ENCODE measurements around the gene CMTM4. TPM values are rescaled to one million over a fixed set of nuclear protein-coding genes. Genes with fewer than 3 reads are reported as not detected.
"Not testable (repeated sequence)": the region's sequence is repeated elsewhere in the genome, so short reads cannot be mapped to it uniquely, and the experiment has no call there.

Gene CMTM4
- polyA plus RNA-seq, 1 donor (not counting 4 experiments of a cell fraction or from before 2014, with no cell fraction given): 23.1 TPM

GRCh38 chr16:66662445-66663194 lies 33.9 kb downstream of the CMTM4 start:
- H3K27me3 ChIP-seq (ENCODE audit: control insufficient read depth, extremely low read depth, insufficient read depth, low read length): no peaks in the 10 kb centered on the region
- no peaks in the 10 kb centered on the region for H3K9me1 ChIP-seq (ENCODE audit: control insufficient read depth, extremely low read depth, insufficient read depth, low read length)
- DNase-seq (ENCODE audit: low read depth, low spot score) (no peak), FAIRE-seq (no peak)
- no peaks in the 10 kb centered on the region for H3K9me3 ChIP-seq (ENCODE audit: control insufficient read depth, low read depth, low read length)
- peaks cover 0 to 3% of the 10 kb centered on the region in 2 experiments for H3K36me3 ChIP-seq (ENCODE audit: control insufficient read depth in 2 of 2, extremely low read depth in 1 of 2, insufficient read depth in 2 of 2, low read length in 2 of 2)
- no peak for TF ChIP-seq EZH2 (IDR thresholded peaks at IDR 0.05; ENCODE audit: low read length)
- peak; percentile 29 to 61 (median 43) for TF ChIP-seq CTCF (optimal IDR thresholded peaks at IDR 0.05 in 1 of 3, IDR thresholded peaks at IDR 0.05 in 1 of 3, conservative IDR thresholded peaks at IDR 0.05 in 1 of 3; ENCODE audit: extremely low read depth in 1 of 3, insufficient read depth in 2 of 3, low read length in 3 of 3)
- no peak overlapping the region for H3K9ac ChIP-seq (ENCODE audit: control insufficient read depth, extremely low read depth, insufficient read depth, low read length)
- H3K4me3 ChIP-seq (ENCODE audit: control insufficient read depth in 2 of 3, extremely low read depth in 1 of 3, insufficient read depth in 2 of 3, low read depth in 1 of 3, low read length in 3 of 3): no peak overlapping the region
- H2AFZ ChIP-seq (ENCODE audit: control insufficient read depth, low read length): no peak overlapping the region
- dilution Hi-C loops (cut with MboI; ENCODE audit: extremely low pct_ligation_motif_present, low sequenced_read_pairs): no loop called here
- no peaks in the 10 kb centered on the region for H4K20me1 ChIP-seq (ENCODE audit: control insufficient read depth, extremely low read depth, insufficient read depth, low read length)
- peaks cover 27% of the 10 kb centered on the region for H3K79me2 ChIP-seq (ENCODE audit: control insufficient read depth, insufficient read depth, low read length)
- no peak overlapping the region for H3K4me2 ChIP-seq (ENCODE audit: control insufficient read depth, extremely low read depth, insufficient read depth, low read depth, low read length)
- peaks cover 27% of the 10 kb centered on the region for H3K4me1 ChIP-seq (ENCODE audit: control insufficient read depth, extremely low read depth, insufficient read depth, low read length)
- no peak overlapping the region for H3K27ac ChIP-seq (ENCODE audit: control insufficient read depth, insufficient read depth, low read length)

GRCh38 chr16:66661671-66662346 lies 34.7 kb downstream of the CMTM4 start:
- FAIRE-seq; H2AFZ ChIP-seq (ENCODE audit: control insufficient read depth, low read length); H4K20me1 ChIP-seq (ENCODE audit: control insufficient read depth, extremely low read depth, insufficient read depth, low read length); H3K9me3 ChIP-seq (ENCODE audit: control insufficient read depth, low read depth, low read length); H3K27ac ChIP-seq (ENCODE audit: control insufficient read depth, insufficient read depth, low read length); H3K27me3 ChIP-seq (ENCODE audit: control insufficient read depth, extremely low read depth, insufficient read depth, low read length); H3K9me1 ChIP-seq (ENCODE audit: control insufficient read depth, extremely low read depth, insufficient read depth, low read length); dilution Hi-C loops (cut with MboI; ENCODE audit: extremely low pct_ligation_motif_present, low sequenced_read_pairs); H3K4me2 ChIP-seq (ENCODE audit: control insufficient read depth, extremely low read depth, insufficient read depth, low read depth, low read length); DNase-seq (ENCODE audit: low read depth, low spot score); H3K9ac ChIP-seq (ENCODE audit: control insufficient read depth, extremely low read depth, insufficient read depth, low read length); H3K36me3 ChIP-seq (ENCODE audit: control insufficient read depth in 2 of 2, extremely low read depth in 1 of 2, insufficient read depth in 2 of 2, low read length in 2 of 2); H3K4me3 ChIP-seq (ENCODE audit: control insufficient read depth in 2 of 3, extremely low read depth in 1 of 3, insufficient read depth in 2 of 3, low read depth in 1 of 3, low read length in 3 of 3): not testable (repeated sequence)
- H3K79me2 ChIP-seq (ENCODE audit: control insufficient read depth, insufficient read depth, low read length): peaks cover 27% of the 10 kb centered on the region
- peaks cover 27% of the 10 kb centered on the region for H3K4me1 ChIP-seq (ENCODE audit: control insufficient read depth, extremely low read depth, insufficient read depth, low read length)
